HG03469 (cell line): ENCODE data around the gene ZNF555.
"Not testable (repeated sequence)": the region's sequence is repeated elsewhere in the genome, so short reads cannot be mapped to it uniquely, and the experiment has no call there.

Experiments used
- ATAC-seq: cut with Tn5 transposase; IDR thresholded peaks from one replicate; pipeline ENCODE4 v1.9.1; 2021; ENCODE audit warnings: mild to moderate bottlenecking, moderate library complexity, moderate number of reproducible peaks; ENCODE audit not compliant: unreplicated experiment

The ZNF555 gene

GRCh38 chr19:2840794-2841791 lies at the start of gene ZNF555:
Gene ZNF555 (plus strand): TSS chr19:2841475. CDS start chr19:2841573, 98 bp downstream.
- peak; percentile 68 for ATAC-seq

GRCh38 chr19:2791876-2792275 lies 49.4 kb upstream of the ZNF555 start:
- no peak for ATAC-seq

GRCh38 chr19:2792666-2793065 lies 48.6 kb upstream of the ZNF555 start:
- not testable (repeated sequence) for ATAC-seq

- ATAC-seq: no peak
Measured at GRCh38 chr19:2793126-2793525, 48.1 kb upstream of the ZNF555 start.

- ATAC-seq: no peak
Measured at GRCh38 chr19:2793577-2793976, 47.7 kb upstream of the ZNF555 start.

DNA sequence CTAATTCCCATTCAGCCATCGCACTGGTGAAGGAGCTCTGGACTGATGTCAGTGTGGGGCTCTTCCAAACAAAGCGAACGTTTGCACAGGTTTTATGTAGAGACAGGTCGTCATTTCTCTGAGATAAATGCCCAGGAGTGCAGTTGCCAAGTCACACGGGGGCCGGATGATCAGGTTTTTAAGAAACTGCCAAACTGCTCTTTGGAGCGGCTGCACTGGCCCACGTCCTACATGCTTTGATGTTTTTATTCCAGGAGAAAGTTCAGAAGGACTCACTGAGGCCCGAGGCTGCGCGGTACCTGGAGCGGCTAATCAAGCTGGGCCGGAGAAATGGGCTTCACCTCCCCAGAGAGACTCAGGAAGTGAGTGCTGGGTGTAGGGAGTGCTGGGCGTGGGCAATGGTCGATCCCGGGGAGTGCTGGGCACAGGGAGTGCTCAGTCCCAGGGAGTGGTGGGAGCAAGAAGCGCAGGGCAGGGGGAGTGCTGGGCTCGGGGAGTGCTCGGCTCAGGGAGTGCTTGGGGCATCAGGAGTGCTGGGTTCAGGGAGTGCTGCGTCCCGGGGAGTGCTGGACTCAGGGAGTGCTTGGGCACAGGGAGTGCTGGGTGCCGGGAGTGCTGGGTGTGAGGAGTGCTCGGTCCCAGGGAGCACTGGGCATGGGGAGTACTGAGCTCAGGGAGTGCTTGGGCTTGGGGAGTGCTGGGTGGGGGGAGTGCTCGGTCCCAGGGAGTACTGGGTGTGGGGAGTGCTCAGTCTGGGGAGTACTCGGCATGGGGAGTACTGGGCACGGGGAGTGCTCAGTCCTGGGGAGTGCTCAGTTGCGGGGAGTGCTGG lies 45.2 kb upstream of the ZNF555 start:
- no peak for ATAC-seq

- ATAC-seq: no peak
Measured at GRCh38 chr19:2796659-2797266, 44.5 kb upstream of the ZNF555 start.

- ATAC-seq: no peak
Measured at GRCh38 chr19:2797280-2797679, 44.0 kb upstream of the ZNF555 start.

DNA sequence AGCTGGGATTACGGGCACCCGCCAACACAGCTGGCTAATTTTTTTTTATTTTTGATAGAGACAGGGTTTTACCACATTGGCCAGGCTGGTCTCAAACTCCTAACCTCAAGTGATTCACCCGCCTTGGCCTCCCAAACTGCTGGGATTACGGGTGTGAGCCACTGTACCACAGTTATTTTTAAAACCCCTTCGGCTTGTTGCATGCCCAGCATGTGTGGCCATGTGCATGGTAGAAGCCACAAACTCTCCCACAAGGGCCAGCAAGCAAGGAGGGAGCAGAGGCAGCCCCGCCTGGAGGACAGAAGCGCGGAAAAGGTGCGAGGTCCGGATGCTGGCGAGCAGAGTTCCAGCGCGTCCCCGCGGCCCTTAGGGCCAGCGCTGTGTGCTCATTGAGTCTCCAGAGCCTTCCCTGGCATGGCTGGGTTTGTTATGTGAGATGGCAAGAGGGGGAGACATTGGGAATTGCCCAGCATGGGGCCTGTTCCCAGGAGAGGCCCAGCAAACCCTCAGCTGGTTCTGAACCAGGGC lies 43.1 kb upstream of the ZNF555 start:
- no peak for ATAC-seq

- ATAC-seq: no peak
Measured at GRCh38 chr19:2798733-2799132, 42.5 kb upstream of the ZNF555 start.

GRCh38 chr19:2799273-2800020 lies 41.8 kb upstream of the ZNF555 start:
- ATAC-seq: no peak

DNA sequence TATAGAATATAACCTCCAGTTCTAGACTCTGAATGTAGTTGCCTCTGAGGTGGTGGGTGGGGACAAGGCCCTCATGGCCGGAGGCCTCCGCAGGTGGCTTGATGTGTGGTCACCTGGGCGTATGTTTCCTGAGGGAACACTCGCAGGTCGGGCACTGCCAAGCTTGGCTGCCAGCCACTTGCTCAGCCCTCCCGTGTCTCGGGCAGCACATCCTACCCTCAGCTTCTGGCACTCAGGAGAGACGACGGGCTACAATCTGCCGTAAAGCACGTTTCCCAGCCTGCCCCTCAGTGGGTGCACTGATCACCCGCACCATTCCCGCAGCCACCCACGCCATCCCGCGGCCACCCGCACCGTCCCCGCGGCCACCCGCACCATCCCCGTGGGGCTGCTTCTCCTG lies 40.8 kb upstream of the ZNF555 start:
- no peak for ATAC-seq

DNA sequence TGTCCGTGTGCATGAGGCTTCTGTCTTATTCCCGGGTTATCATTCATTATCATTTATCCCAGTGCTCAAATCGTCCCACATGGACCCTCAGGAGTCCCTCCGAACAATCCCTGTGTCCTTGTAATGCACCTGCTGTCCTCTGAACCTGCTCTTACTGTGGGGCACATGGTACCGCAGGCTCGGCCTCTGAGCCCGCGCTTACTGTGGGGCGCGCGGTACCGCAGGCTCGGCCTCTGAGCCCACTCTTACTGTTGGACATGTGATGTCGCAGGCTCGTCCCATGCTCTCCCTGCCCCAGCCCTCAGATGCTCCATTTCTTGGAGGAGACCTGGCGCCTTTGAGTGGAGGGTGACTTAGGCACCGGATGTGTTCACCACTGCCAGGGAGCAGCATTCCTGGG lies 38.4 kb upstream of the ZNF555 start:
- ATAC-seq: no peak

DNA sequence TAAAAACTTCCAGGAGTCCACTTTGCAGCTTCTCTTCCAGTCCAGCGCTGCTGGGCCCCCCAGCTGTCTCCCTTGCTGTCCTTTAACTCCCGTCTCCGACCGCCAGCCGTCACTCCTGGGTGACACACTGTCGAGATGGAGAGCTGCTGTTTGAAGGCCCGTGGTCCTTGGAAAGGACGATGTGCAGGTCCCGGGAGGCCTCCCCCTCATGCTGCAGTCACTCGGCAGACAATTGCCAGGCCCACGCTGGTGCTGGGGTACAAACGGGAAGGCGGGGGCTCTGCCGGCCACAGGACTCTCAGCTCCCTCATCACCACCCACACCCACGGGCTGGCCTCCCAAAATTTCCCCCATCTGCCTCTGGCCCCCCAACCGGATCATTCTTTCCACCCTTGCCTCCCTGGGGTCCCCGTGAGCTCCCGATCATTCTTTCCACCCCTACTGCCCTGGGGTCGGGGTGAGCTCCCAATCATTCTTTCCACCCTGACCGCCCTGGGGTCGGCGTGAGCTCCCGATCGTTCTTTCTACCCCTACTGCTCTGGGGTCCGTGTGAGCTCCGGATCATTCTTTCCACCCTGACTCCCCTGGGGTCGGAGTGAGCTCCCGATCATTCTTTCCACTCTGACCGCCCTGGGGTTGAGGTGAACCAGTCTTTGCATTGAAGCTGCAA lies 37.7 kb upstream of the ZNF555 start:
- no peak for ATAC-seq

- no peak for ATAC-seq
Measured at GRCh38 chr19:2804156-2805004, 36.9 kb upstream of the ZNF555 start.

GRCh38 chr19:2805261-2805900 lies 35.9 kb upstream of the ZNF555 start:
- ATAC-seq: no peak

- ATAC-seq: no peak
Measured at GRCh38 chr19:2805991-2806649, 35.2 kb upstream of the ZNF555 start.
